GM19467 (cell line): ENCODE results near the gene ST3GAL3.

Experiments used
- ATAC-seq: cut with Tn5 transposase; IDR thresholded peaks from one replicate; pipeline ENCODE4 v1.9.1; 2021; ENCODE audit warnings: mild to moderate bottlenecking, moderate library complexity; ENCODE audit not compliant: unreplicated experiment

Gene ST3GAL3

GRCh38 chr1:43977376-43978263, 270.3 kb downstream of the ST3GAL3 start:
- ATAC-seq, result no peak

- no peak for ATAC-seq
Measured at GRCh38 chr1:43978264-43978550, 270.9 kb downstream of the ST3GAL3 start.

DNA sequence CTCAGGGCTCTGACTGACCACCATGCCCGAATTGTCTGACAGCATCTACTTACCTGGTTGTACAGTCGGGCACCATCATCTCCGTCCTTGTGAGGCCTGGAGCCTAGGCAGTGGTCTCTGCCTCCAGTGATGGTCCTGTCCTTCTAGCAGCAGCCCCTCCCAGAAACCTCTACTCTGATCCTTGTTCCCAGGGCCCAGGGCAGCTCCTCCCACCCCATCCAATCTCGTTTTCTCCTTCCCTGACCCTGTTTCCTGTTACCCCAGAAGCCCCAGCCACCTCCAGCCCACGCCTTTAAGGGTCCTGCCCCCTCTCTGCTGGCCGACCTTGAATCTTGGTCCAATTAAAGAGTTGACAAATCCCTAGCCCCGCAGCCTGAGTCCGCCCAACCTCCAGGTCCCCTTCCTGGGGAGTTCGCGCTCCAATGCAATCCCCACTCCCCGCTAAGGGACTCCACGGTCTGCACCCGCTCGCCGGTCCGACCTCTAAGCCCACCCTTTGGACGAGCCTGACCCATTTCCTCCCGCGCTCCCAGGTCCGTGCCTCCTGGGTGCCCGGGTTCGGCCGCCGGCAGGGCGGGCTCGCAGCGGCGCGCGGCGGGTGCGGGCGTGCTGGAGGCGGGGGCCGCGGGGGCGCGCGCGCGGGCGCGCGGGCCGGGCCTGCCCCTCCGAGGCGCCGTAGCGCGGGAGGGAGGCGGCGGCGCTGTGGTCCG, 271.4 kb downstream of the ST3GAL3 start, which contains the start of gene B4GALT2:
Gene B4GALT2 (plus strand): TSS at position 660 of the 710 bp plus-strand sequence. CDS start 1,951 bp downstream, outside the sequence.
- ATAC-seq, result no peak

DNA sequence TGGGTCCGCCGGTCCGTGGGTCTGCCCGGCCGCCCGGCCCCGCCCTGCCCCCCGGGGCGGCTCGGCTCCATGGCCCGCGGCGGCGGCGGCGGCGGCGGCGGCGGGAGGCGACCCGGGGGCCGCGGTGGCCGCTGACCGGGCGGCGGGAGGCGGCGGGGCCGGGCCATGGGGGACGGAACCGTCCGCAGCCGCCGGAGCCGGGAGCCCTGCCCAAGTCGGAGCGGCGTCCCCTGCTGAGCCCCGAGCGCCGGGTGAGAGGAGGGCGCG, 271.9 kb downstream of the ST3GAL3 start:
- ATAC-seq, result no peak

- no peak for ATAC-seq
Measured at GRCh38 chr1:43979528-43980254, 272.4 kb downstream of the ST3GAL3 start.

DNA sequence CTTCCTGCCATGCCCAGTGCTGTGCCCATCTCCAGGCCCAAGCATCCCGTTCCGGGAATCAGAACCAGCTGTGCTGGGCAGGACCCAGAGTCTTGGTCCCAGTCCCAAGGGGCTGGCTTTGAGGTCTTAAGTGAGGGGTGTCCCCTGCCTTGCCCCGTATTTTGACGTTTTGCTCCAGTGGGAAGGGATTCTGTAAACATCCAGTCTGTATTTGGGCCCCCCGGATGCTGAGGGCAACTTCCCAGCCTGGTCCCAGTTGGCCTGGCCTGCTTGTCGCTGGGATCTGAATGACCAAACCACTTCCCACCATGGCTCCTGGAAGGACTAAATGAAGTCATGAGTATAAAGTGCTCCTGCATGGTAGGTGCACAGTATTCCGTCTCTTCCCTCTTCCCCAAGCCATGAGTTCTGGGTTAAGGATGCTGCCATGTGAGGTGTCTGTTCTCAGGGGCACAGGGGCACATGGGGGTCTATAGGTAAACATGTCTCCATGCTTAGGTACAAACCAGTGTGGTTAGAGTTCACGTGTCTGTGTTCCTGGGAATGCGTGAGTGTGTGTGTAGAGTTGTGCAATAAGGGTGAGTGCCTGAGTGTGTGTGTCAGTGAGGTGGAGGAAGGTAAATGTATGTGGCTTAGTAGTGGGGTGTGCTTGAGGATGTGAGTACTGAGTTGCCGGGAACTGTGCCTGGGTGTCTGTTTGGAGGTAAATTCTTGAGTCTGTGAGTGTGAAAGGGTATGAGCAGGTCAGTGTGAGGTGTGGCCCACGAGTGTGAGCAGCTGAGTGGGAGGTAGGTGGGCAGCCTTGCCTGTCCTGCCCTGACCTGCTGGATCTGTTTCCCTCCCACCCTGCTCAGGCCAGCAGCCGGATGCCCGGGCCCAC, 273.2 kb downstream of the ST3GAL3 start:
- no peak for ATAC-seq
